Astrocyte (in vitro differentiated cells and primary cell): ENCODE measurements around the gene DPH5. TPM values are rescaled to one million over a fixed set of nuclear protein-coding genes. Genes with fewer than 3 reads are reported as not detected.

ENCODE experiments used
- DNase-seq: peaks from one replicate; pipeline ENCODE4 v3.0.0-alpha.2; 2010; ENCODE audit warnings: low read depth
- FAIRE-seq: peaks from 2 replicates; lab custom pipeline; 2011; peaks lifted over from hg19 to GRCh38; lab: Jason Lieb, UNC
- H2AFZ ChIP-seq: 2 replicates; pipeline ENCODE4 v1.6.0; 2012; ENCODE audit warnings: low read depth, low read length, inconsistent platforms
- H3K27ac ChIP-seq: 2 replicates; pipeline ENCODE4 v1.5.1; 2011; ENCODE audit warnings: low read depth, low read length, inconsistent platforms
- H3K27me3 ChIP-seq: 2 replicates; pipeline ENCODE4 v1.6.0; 2011; ENCODE audit warnings: low read length, inconsistent platforms; ENCODE audit not compliant: insufficient read depth
- H3K36me3 ChIP-seq: 2 replicates; pipeline ENCODE4 v1.5.1; 2011; ENCODE audit warnings: low read length, inconsistent platforms; ENCODE audit not compliant: insufficient read depth
- H3K4me1 ChIP-seq: 2 replicates; pipeline ENCODE4 v1.5.1; 2011; ENCODE audit warnings: low read length, inconsistent platforms; ENCODE audit not compliant: insufficient read depth
- H3K4me2 ChIP-seq: 2 replicates; pipeline ENCODE4 v1.6.0; 2012; ENCODE audit warnings: low read length, inconsistent platforms
- H3K4me3 ChIP-seq: 2 replicates; pipeline ENCODE4 v1.5.1; 2011; ENCODE audit warnings: low read depth, mild to moderate bottlenecking, low read length, inconsistent platforms; ENCODE audit not compliant: insufficient read depth
- H3K79me2 ChIP-seq: 2 replicates; pipeline ENCODE4 v1.6.0; 2012; ENCODE audit warnings: mild to moderate bottlenecking, low read length, inconsistent platforms; ENCODE audit not compliant: insufficient read depth
- H3K9ac ChIP-seq: 2 replicates; pipeline ENCODE4 v1.6.0; 2012; ENCODE audit warnings: mild to moderate bottlenecking, low read length, inconsistent platforms
- H3K9me3 ChIP-seq: 2 replicates; pipeline ENCODE4 v1.5.1; 2012; ENCODE audit warnings: low read depth, mild to moderate bottlenecking, low read length, inconsistent platforms; ENCODE audit not compliant: insufficient read depth
- H4K20me1 ChIP-seq: 2 replicates; pipeline ENCODE4 v1.6.0; 2012; ENCODE audit warnings: low read length, inconsistent platforms; ENCODE audit not compliant: insufficient read depth
- H3K27ac Mint-ChIP-seq: one replicate; pipeline ENCODE4 v1.8.0; 2021; ENCODE audit warnings: mild to moderate bottlenecking, mixed read lengths; ENCODE audit not compliant: unreplicated experiment
- H3K27me3 Mint-ChIP-seq: one replicate; pipeline ENCODE4 v1.8.0; 2021; ENCODE audit warnings: low read depth, mixed read lengths; ENCODE audit not compliant: unreplicated experiment
- H3K36me3 Mint-ChIP-seq: one replicate; pipeline ENCODE4 v1.8.0; 2021; ENCODE audit warnings: low read depth, mixed read lengths; ENCODE audit not compliant: unreplicated experiment
- H3K4me1 Mint-ChIP-seq: one replicate; pipeline ENCODE4 v1.8.0; 2021; ENCODE audit warnings: low read depth, mixed read lengths; ENCODE audit not compliant: unreplicated experiment
- H3K4me3 Mint-ChIP-seq: one replicate; pipeline ENCODE4 v1.8.0; 2021; ENCODE audit warnings: mild to moderate bottlenecking, moderate library complexity, mixed read lengths; ENCODE audit not compliant: unreplicated experiment
- H3K9me3 Mint-ChIP-seq: one replicate; pipeline ENCODE4 v1.8.0; 2021; ENCODE audit warnings: mild to moderate bottlenecking, mixed read lengths; ENCODE audit not compliant: unreplicated experiment
- EZH2 ChIP-seq: IDR thresholded peaks from 2 replicates; pipeline ENCODE4 v1.6.1; 2012; ENCODE audit warnings: mild to moderate bottlenecking, low read length, inconsistent platforms; ENCODE audit not compliant: insufficient read depth
- total RNA-seq: library from RNA; stranded (reverse); gene quantifications from 2 replicates; pipeline ENCODE4 v1.2.1, GENCODE V29; 2021
- TF ChIP-seq, protein P1 (sequence below): IDR thresholded peaks from 2 replicates; pipeline ENCODE4 v1.5.1; 2011; ENCODE audit warnings: low read depth, mild to moderate bottlenecking, inconsistent platforms, low read length, moderate library complexity; ENCODE audit not compliant: insufficient read depth

DPH5 gene
- total RNA-seq, 1 donor from 2014 or later = 29.6 TPM

GRCh38 chr1:100976936-100977335 lies 48.6 kb downstream of the DPH5 start:
- Mint-ChIP-seq H3K4me3 (no peak overlapping the region), H3K4me1 (no peaks in the 10 kb centered on the region), H3K27ac (no peak overlapping the region), H3K36me3 (peaks cover 3% of the 10 kb centered on the region), H3K27me3 (no peaks in the 10 kb centered on the region), H3K9me3 (no peaks in the 10 kb centered on the region)
- TF ChIP-seq, protein P1, sequence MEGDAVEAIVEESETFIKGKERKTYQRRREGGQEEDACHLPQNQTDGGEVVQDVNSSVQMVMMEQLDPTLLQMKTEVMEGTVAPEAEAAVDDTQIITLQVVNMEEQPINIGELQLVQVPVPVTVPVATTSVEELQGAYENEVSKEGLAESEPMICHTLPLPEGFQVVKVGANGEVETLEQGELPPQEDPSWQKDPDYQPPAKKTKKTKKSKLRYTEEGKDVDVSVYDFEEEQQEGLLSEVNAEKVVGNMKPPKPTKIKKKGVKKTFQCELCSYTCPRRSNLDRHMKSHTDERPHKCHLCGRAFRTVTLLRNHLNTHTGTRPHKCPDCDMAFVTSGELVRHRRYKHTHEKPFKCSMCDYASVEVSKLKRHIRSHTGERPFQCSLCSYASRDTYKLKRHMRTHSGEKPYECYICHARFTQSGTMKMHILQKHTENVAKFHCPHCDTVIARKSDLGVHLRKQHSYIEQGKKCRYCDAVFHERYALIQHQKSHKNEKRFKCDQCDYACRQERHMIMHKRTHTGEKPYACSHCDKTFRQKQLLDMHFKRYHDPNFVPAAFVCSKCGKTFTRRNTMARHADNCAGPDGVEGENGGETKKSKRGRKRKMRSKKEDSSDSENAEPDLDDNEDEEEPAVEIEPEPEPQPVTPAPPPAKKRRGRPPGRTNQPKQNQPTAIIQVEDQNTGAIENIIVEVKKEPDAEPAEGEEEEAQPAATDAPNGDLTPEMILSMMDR = no peak
- TF ChIP-seq EZH2 = no peak
- FAIRE-seq (no peak), DNase-seq (no peak)
- H3K9ac ChIP-seq = no peak overlapping the region
- H3K4me1 ChIP-seq = no peaks in the 10 kb centered on the region
- no peak overlapping the region for H3K4me3 ChIP-seq
- H3K36me3 ChIP-seq = peaks cover 18% of the 10 kb centered on the region
- no peak overlapping the region for H2AFZ ChIP-seq
- no peaks in the 10 kb centered on the region for H4K20me1 ChIP-seq
- H3K4me2 ChIP-seq = no peak overlapping the region
- H3K9me3 ChIP-seq = no peaks in the 10 kb centered on the region
- no peaks in the 10 kb centered on the region for H3K27me3 ChIP-seq
- no peak overlapping the region for H3K27ac ChIP-seq
- H3K79me2 ChIP-seq = no peaks in the 10 kb centered on the region

DNA sequence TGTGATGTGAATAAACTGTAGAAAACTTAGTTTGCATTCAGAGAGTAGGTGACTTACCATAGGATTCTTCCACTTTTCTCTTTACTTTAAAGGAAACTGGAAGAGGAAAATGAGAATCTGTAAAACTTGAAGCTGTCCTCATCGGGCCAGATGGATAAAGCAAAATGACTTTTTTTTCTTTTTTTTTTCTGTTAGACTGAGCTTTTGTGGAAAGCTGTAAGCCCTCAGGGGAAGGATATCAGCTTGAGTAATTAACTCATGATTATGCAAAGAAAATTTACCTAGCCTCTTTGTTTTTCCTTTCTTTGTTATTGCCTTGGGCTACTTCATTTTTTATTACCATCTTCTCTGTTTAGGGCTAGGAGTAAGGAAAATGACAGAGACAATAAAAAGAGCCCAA lies 53.4 kb downstream of the DPH5 start:
- H2AFZ ChIP-seq = no peak overlapping the region
- no peaks in the 10 kb centered on the region for H3K27me3 Mint-ChIP-seq
- peaks cover 2% of the 10 kb centered on the region for H3K36me3 Mint-ChIP-seq
- no peak overlapping the region for H3K9ac ChIP-seq
- no peak overlapping the region for H3K4me2 ChIP-seq
- FAIRE-seq (no peak), DNase-seq (no peak)
- H3K27ac ChIP-seq = no peak overlapping the region
- no peaks in the 10 kb centered on the region for H3K79me2 ChIP-seq
- no peak overlapping the region for H3K4me3 ChIP-seq
- no peaks in the 10 kb centered on the region for H4K20me1 ChIP-seq
- peaks cover 23% of the 10 kb centered on the region for H3K36me3 ChIP-seq
- H3K4me1 ChIP-seq = no peaks in the 10 kb centered on the region
- H3K4me3 Mint-ChIP-seq = no peak overlapping the region
- no peaks in the 10 kb centered on the region for H3K4me1 Mint-ChIP-seq
- H3K27me3 ChIP-seq = no peaks in the 10 kb centered on the region
- no peak overlapping the region for H3K27ac Mint-ChIP-seq
- TF ChIP-seq, protein P1 = no peak
- TF ChIP-seq EZH2 = no peak
- no peaks in the 10 kb centered on the region for H3K9me3 Mint-ChIP-seq
- H3K9me3 ChIP-seq = no peaks in the 10 kb centered on the region

GRCh38 chr1:100971021-100971420 lies 54.6 kb downstream of the DPH5 start:
- H3K36me3 ChIP-seq = peaks cover 24% of the 10 kb centered on the region
- TF ChIP-seq, protein P1 = no peak
- TF ChIP-seq EZH2 = no peak
- DNase-seq (no peak), FAIRE-seq (no peak)
- H3K36me3 Mint-ChIP-seq = peaks cover 3% of the 10 kb centered on the region
- no peaks in the 10 kb centered on the region for H3K27me3 ChIP-seq
- no peaks in the 10 kb centered on the region for H3K27me3 Mint-ChIP-seq
- no peak overlapping the region for H3K27ac ChIP-seq
- no peaks in the 10 kb centered on the region for H4K20me1 ChIP-seq
- H2AFZ ChIP-seq = no peak overlapping the region
- H3K9ac ChIP-seq = no peak overlapping the region
- H3K4me1 Mint-ChIP-seq = no peaks in the 10 kb centered on the region
- no peaks in the 10 kb centered on the region for H3K9me3 Mint-ChIP-seq
- no peak overlapping the region for H3K27ac Mint-ChIP-seq
- no peak overlapping the region for H3K4me3 Mint-ChIP-seq
- H3K4me3 ChIP-seq = no peak overlapping the region
- H3K9me3 ChIP-seq = no peaks in the 10 kb centered on the region
- no peaks in the 10 kb centered on the region for H3K4me1 ChIP-seq
- no peaks in the 10 kb centered on the region for H3K79me2 ChIP-seq
- H3K4me2 ChIP-seq = no peak overlapping the region
